ENCODE results near the gene DOHH.
"Not testable (repeated sequence)": the region's sequence is repeated elsewhere in the genome, so short reads cannot be mapped to it uniquely, and the experiment has no call there.

Gene DOHH

GRCh38 chr19:3535235-3535535, 34.7 kb upstream of the DOHH start:
- DNase-seq (ENCODE audit: extremely low read depth in 1 of 2, low read depth in 1 of 2), result no peak

GRCh38 chr19:3534375-3535234, 34.1 kb upstream of the DOHH start:
- DNase-seq (ENCODE audit: extremely low read depth in 1 of 2, low read depth in 1 of 2), result no peak

- no peak for DNase-seq (ENCODE audit: extremely low read depth in 1 of 2, low read depth in 1 of 2)
These were observed 33.2 kb upstream of the DOHH start for GRCh38 chr19:3533563-3534216.

- DNase-seq (ENCODE audit: extremely low read depth in 1 of 2, low read depth in 1 of 2), result no peak
These were observed 32.6 kb upstream of the DOHH start for GRCh38 chr19:3533033-3533432.

GRCh38 chr19:3532154-3532786, 31.8 kb upstream of the DOHH start:
- DNase-seq (ENCODE audit: extremely low read depth in 1 of 2, low read depth in 1 of 2), result no peak

GRCh38 chr19:3531716-3532115, 31.2 kb upstream of the DOHH start:
- DNase-seq (ENCODE audit: extremely low read depth in 1 of 2, low read depth in 1 of 2), result no peak

GRCh38 chr19:3530389-3530788, 29.9 kb upstream of the DOHH start:
- DNase-seq (ENCODE audit: extremely low read depth in 1 of 2, low read depth in 1 of 2), result no peak

- not testable (repeated sequence) for DNase-seq (ENCODE audit: extremely low read depth in 1 of 2, low read depth in 1 of 2)
These were observed 28.8 kb upstream of the DOHH start for GRCh38 chr19:3529299-3529698.

GRCh38 chr19:3528539-3529211, 28.2 kb upstream of the DOHH start:
- no peak for DNase-seq (ENCODE audit: extremely low read depth in 1 of 2, low read depth in 1 of 2)

- no peak for DNase-seq (ENCODE audit: extremely low read depth in 1 of 2, low read depth in 1 of 2)
These were observed 27.6 kb upstream of the DOHH start for GRCh38 chr19:3528080-3528479.

GRCh38 chr19:3527238-3527910, 26.9 kb upstream of the DOHH start:
- no peak for DNase-seq (ENCODE audit: extremely low read depth in 1 of 2, low read depth in 1 of 2)

GRCh38 chr19:3526507-3527237, 26.2 kb upstream of the DOHH start:
- DNase-seq (ENCODE audit: extremely low read depth in 1 of 2, low read depth in 1 of 2), result no peak

- no peak for DNase-seq (ENCODE audit: extremely low read depth in 1 of 2, low read depth in 1 of 2)
These were observed 24.5 kb upstream of the DOHH start for GRCh38 chr19:3524904-3525451.

- DNase-seq (ENCODE audit: extremely low read depth in 1 of 2, low read depth in 1 of 2), result no peak
These were observed 23.8 kb upstream of the DOHH start for GRCh38 chr19:3524078-3524842.

GRCh38 chr19:3523361-3524077, 23.0 kb upstream of the DOHH start:
- DNase-seq (ENCODE audit: extremely low read depth in 1 of 2, low read depth in 1 of 2), result no peak

GRCh38 chr19:3522421-3523360, 22.2 kb upstream of the DOHH start:
- no peak for DNase-seq (ENCODE audit: extremely low read depth in 1 of 2, low read depth in 1 of 2)

- DNase-seq (ENCODE audit: extremely low read depth in 1 of 2, low read depth in 1 of 2), result no peak
These were observed 20.6 kb upstream of the DOHH start for GRCh38 chr19:3521104-3521445.
